Kidney (tissue), 14 donors: ENCODE measurements around the gene PCDH12. TPM values are rescaled to one million over a fixed set of nuclear protein-coding genes. Genes with fewer than 3 reads are reported as not detected.

Experiments
- DNase-seq, 5 donors: peaks; one replicate each; pipeline ENCODE4 v3.0.0-alpha.2; 2013 to 2020
- FAIRE-seq: peaks from 2 replicates; lab custom pipeline; 2012; peaks lifted over from hg19 to GRCh38; lab: Jason Lieb, UNC
- H3K27ac ChIP-seq, 2 donors: one replicate each; pipeline ENCODE4 v1.7.0; 2013; ENCODE audit warnings: low read depth in 2 of 2, low read length in 2 of 2, inconsistent platforms in 1 of 2
- H3K27me3 ChIP-seq: one replicate; pipeline ENCODE4 v1.7.1; 2013; ENCODE audit warnings: low read length, inconsistent platforms; ENCODE audit not compliant: control insufficient read depth, insufficient read depth
- H3K36me3 ChIP-seq, 3 donors: one replicate each; pipeline versions ENCODE4 v1.7.0 to v1.7.1; 2013; ENCODE audit warnings: low read length in 3 of 3, control low read depth in 1 of 3, inconsistent platforms in 1 of 3; ENCODE audit not compliant: insufficient read depth in 3 of 3, control insufficient read depth in 2 of 3
- H3K4me1 ChIP-seq, 3 donors: one replicate each; pipeline versions ENCODE4 v1.7.0 to v1.7.1; 2013; ENCODE audit warnings: low read length in 3 of 3, inconsistent platforms in 1 of 3, low read depth in 1 of 3; ENCODE audit not compliant: control insufficient read depth in 2 of 3, insufficient read depth in 2 of 3
- H3K4me3 ChIP-seq, 3 donors: one replicate each; pipeline versions ENCODE4 v1.7.0 to v1.8.1; 2013; ENCODE audit warnings: low read length in 3 of 3, control low read depth in 1 of 3, inconsistent platforms in 1 of 3
- H3K9ac ChIP-seq, 3 donors: one replicate each; pipeline versions ENCODE4 v1.7.0 to v1.7.1; 2013; ENCODE audit warnings: low read length in 3 of 3, control low read depth in 1 of 3, inconsistent platforms in 1 of 3
- H3K9me3 ChIP-seq, 3 donors: one replicate each; pipeline versions ENCODE4 v1.7.0 to v1.7.1; 2013; ENCODE audit warnings: low read length in 3 of 3, control low read depth in 1 of 3, inconsistent platforms in 1 of 3; ENCODE audit not compliant: control insufficient read depth in 2 of 3, insufficient read depth in 1 of 3
- CTCF ChIP-seq: IDR thresholded peaks from 3 replicates; pipeline ENCODE4 v1.5.1; 2012; ENCODE audit warnings: mild to moderate bottlenecking, moderate library complexity, borderline replicate concordance; ENCODE audit not compliant: insufficient read depth; ENCODE audit errors: extremely low read depth
- intact Hi-C: fragments of 100-400 bp; cut with DNase I; formaldehyde crosslinking; loops from one replicate; pipeline ENCODE4 v1.11.1; 2022
- polyA plus RNA-seq: library from polyadenylated mRNA; stranded (reverse); fragments of 350-450 nt; fragmentation: Illumina TruSeq; extraction: RNeasy Lipid Tissue Mini Kit (QIAGEN cat#74804); gene quantifications from one replicate; pipeline ENCODE4 v1.2.3, GENCODE V29; 2014; ENCODE audit warnings: low read depth, low replicate concordance; ENCODE audit not compliant: insufficient read depth
- total RNA-seq: library from RNA; stranded (reverse); fragmentation: NEBNext Ultra II Directional; extraction: Animal tissue kit (Norgen Biotek cat#: 25700); gene quantifications from one replicate; pipeline ENCODE4 v1.2.1, GENCODE V29; 2021
- donor health status: control.
- donor health status: control.
- donor health status: control.
- donor health status: control.
- donor health status: control.
- donor health status: DM: yes; HTN: yes; CAD: no.
- donor health status: Normal renal cell carcinoma (clear cell type).

PCDH12 gene
- total and polyA plus RNA-seq, 2 donors from 2014 or later = 7.4 to 14.1 TPM

GRCh38 chr5:141915881-141916336 lies 42.1 kb downstream of the PCDH12 start:
- TF ChIP-seq CTCF = no peak
- FAIRE-seq = no peak
- peak in 3 of 5 donors; percentile 22 to 38 (median 37) for DNase-seq
- Histone ChIP-seq H3K4me3 (no peak overlapping the region), H3K36me3 (no peaks in the 10 kb centered on the region), H3K27me3 (no peaks in the 10 kb centered on the region), H3K4me1 (peaks cover 0 to 7% (median 0%) of the 10 kb centered on the region in 3 donors), H3K9me3 (no peaks in the 10 kb centered on the region), H3K27ac (no peak overlapping the region), H3K9ac (no peak overlapping the region)
- intact Hi-C loops = no loop called here

- no peak overlapping the region for H3K9ac ChIP-seq
- no peaks in the 10 kb centered on the region for H3K36me3 ChIP-seq
- FAIRE-seq = no peak
- intact Hi-C loops = no loop called here
- H3K9me3 ChIP-seq = no peaks in the 10 kb centered on the region
- no peak overlapping the region for H3K4me3 ChIP-seq
- H3K27ac ChIP-seq = no peak overlapping the region
- H3K4me1 ChIP-seq = peaks cover 0 to 7% (median 0%) of the 10 kb centered on the region in 3 donors
- TF ChIP-seq CTCF = no peak
- H3K27me3 ChIP-seq = no peaks in the 10 kb centered on the region
- DNase-seq = no peak
These were observed 43.2 kb downstream of the PCDH12 start for GRCh38 chr5:141914797-141915196.

GRCh38 chr5:141914199-141914743 lies 43.7 kb downstream of the PCDH12 start:
- peak overlapping the region in 1 of 3 donors; percentile 49 for H3K4me3 ChIP-seq

More at GRCh38 chr5:141914199-141914743, 43.7 kb downstream of the PCDH12 start:
- no peak overlapping the region for H3K27ac ChIP-seq
- no peaks in the 10 kb centered on the region for H3K27me3 ChIP-seq
- no peaks in the 10 kb centered on the region for H3K9me3 ChIP-seq
- intact Hi-C loops = no loop called here
- TF ChIP-seq CTCF = peak; percentile 19
- DNase-seq = peak; percentile 49 to 85 (median 65)
- H3K36me3 ChIP-seq = no peaks in the 10 kb centered on the region
- no peak for FAIRE-seq
- H3K9ac ChIP-seq = no peak overlapping the region
- peaks cover 0 to 7% (median 0%) of the 10 kb centered on the region in 3 donors for H3K4me1 ChIP-seq
